ENCODE data around the gene CFAP45.
"Not testable (repeated sequence)": the region's sequence is repeated elsewhere in the genome, so short reads cannot be mapped to it uniquely, and the experiment has no call there.

Gene CFAP45

GRCh38 chr1:159906960-159907359 is 7.0 kb upstream of the CFAP45 start:
- no peak overlapping the region for H3K23ac ChIP-seq (ENCODE audit: low read length in 2 of 2)
- H4K8ac ChIP-seq (ENCODE audit: low read length), result no peak overlapping the region
- no peak overlapping the region for H2BK5ac ChIP-seq (ENCODE audit: low read depth, low read length, poor library complexity, severe bottlenecking)
- H3K14ac ChIP-seq (ENCODE audit: low read length in 2 of 2), result no peak overlapping the region
- H2BK12ac ChIP-seq (ENCODE audit: low read length in 2 of 2), result peak overlapping the region in 1 of 2 experiments; percentile 80
- DNase-seq, result no peak
- H3K9me3 ChIP-seq (ENCODE audit: control insufficient read depth, low read length), result peaks cover 7% of the 10 kb centered on the region
- no peak overlapping the region for H3K4me3 ChIP-seq (ENCODE audit: insufficient read depth in 1 of 2, low read depth in 1 of 2, low read length in 2 of 2)
- no CpG with 5 or more reads among the region's 1 CpG for WGBS
- H2AFZ ChIP-seq (ENCODE audit: low read depth, low read length), result no peak overlapping the region
- H2BK15ac ChIP-seq (ENCODE audit: low read depth, poor library complexity, severe bottlenecking), result no peak overlapping the region
- H2BK120ac ChIP-seq (ENCODE audit: low read depth, low read length), result no peak overlapping the region
- no peak overlapping the region for H2AK5ac ChIP-seq (ENCODE audit: low read length, severe bottlenecking)
- no peak overlapping the region for H3K18ac ChIP-seq (ENCODE audit: low read depth in 1 of 2, low read length in 2 of 2)
- H3K4ac ChIP-seq (ENCODE audit: low read depth in 1 of 2, low read length in 2 of 2), result no peak overlapping the region
- H4K91ac ChIP-seq (ENCODE audit: low read length), result no peak overlapping the region
- H3K4me2 ChIP-seq (ENCODE audit: low read length, poor library complexity, severe bottlenecking), result no peak overlapping the region
- no peaks in the 10 kb centered on the region for H3K79me1 ChIP-seq (replicated peaks; ENCODE audit: low read length, poor library complexity, severe bottlenecking)
- no peaks in the 10 kb centered on the region for H3K36me3 ChIP-seq (ENCODE audit: control insufficient read depth in 1 of 2, insufficient read depth in 2 of 2, low read depth in 1 of 2, low read length in 2 of 2)
- H3K27me3 ChIP-seq (ENCODE audit: control insufficient read depth in 1 of 2, insufficient read depth in 1 of 2, low read length in 2 of 2), result no peaks in the 10 kb centered on the region
- H3K9ac ChIP-seq (ENCODE audit: low read length), result no peak overlapping the region
- H3K4me1 ChIP-seq (ENCODE audit: control insufficient read depth, insufficient read depth, low read depth, low read length), result peaks cover 16% of the 10 kb centered on the region
- H3K27ac ChIP-seq (ENCODE audit: low read length, poor library complexity, severe bottlenecking), result no peak overlapping the region

GRCh38 chr1:159904036-159904435 is 4.1 kb upstream of the CFAP45 start:
- not testable (repeated sequence) for H3K4me1 ChIP-seq (ENCODE audit: control insufficient read depth, insufficient read depth, low read depth, low read length); H3K4me2 ChIP-seq (ENCODE audit: low read length, poor library complexity, severe bottlenecking); H2AFZ ChIP-seq (ENCODE audit: low read depth, low read length); H3K27ac ChIP-seq (ENCODE audit: low read length, poor library complexity, severe bottlenecking); DNase-seq; H3K9me3 ChIP-seq (ENCODE audit: control insufficient read depth, low read length); H3K23ac ChIP-seq (ENCODE audit: low read length in 2 of 2); H4K91ac ChIP-seq (ENCODE audit: low read length); H3K36me3 ChIP-seq (ENCODE audit: control insufficient read depth in 1 of 2, insufficient read depth in 2 of 2, low read depth in 1 of 2, low read length in 2 of 2); H4K8ac ChIP-seq (ENCODE audit: low read length); H2BK120ac ChIP-seq (ENCODE audit: low read depth, low read length); H2BK15ac ChIP-seq (ENCODE audit: low read depth, poor library complexity, severe bottlenecking); H3K79me1 ChIP-seq (replicated peaks; ENCODE audit: low read length, poor library complexity, severe bottlenecking); H3K4ac ChIP-seq (ENCODE audit: low read depth in 1 of 2, low read length in 2 of 2); H2BK12ac ChIP-seq (ENCODE audit: low read length in 2 of 2); H2AK5ac ChIP-seq (ENCODE audit: low read length, severe bottlenecking); H3K4me3 ChIP-seq (ENCODE audit: insufficient read depth in 1 of 2, low read depth in 1 of 2, low read length in 2 of 2); H3K18ac ChIP-seq (ENCODE audit: low read depth in 1 of 2, low read length in 2 of 2); H2BK5ac ChIP-seq (ENCODE audit: low read depth, low read length, poor library complexity, severe bottlenecking); H3K27me3 ChIP-seq (ENCODE audit: control insufficient read depth in 1 of 2, insufficient read depth in 1 of 2, low read length in 2 of 2); H3K9ac ChIP-seq (ENCODE audit: low read length); H3K14ac ChIP-seq (ENCODE audit: low read length in 2 of 2)
- WGBS, result 65% methylated on average over 3 of the region's 3 CpGs

GRCh38 chr1:159902541-159902940 is 2.6 kb upstream of the CFAP45 start:
- H3K4ac ChIP-seq (ENCODE audit: low read depth in 1 of 2, low read length in 2 of 2), result no peak overlapping the region
- H3K9ac ChIP-seq (ENCODE audit: low read length), result no peak overlapping the region
- no peak overlapping the region for H2BK5ac ChIP-seq (ENCODE audit: low read depth, low read length, poor library complexity, severe bottlenecking)
- H3K79me1 ChIP-seq (replicated peaks; ENCODE audit: low read length, poor library complexity, severe bottlenecking), result no peaks in the 10 kb centered on the region
- no peak overlapping the region for H2BK12ac ChIP-seq (ENCODE audit: low read length in 2 of 2)
- H3K18ac ChIP-seq (ENCODE audit: low read depth in 1 of 2, low read length in 2 of 2), result no peak overlapping the region
- no peak overlapping the region for H3K4me2 ChIP-seq (ENCODE audit: low read length, poor library complexity, severe bottlenecking)
- peaks cover 0 to 4% of the 10 kb centered on the region in 2 experiments for H3K27me3 ChIP-seq (ENCODE audit: control insufficient read depth in 1 of 2, insufficient read depth in 1 of 2, low read length in 2 of 2)
- peaks cover 7% of the 10 kb centered on the region for H3K9me3 ChIP-seq (ENCODE audit: control insufficient read depth, low read length)
- H4K8ac ChIP-seq (ENCODE audit: low read length), result no peak overlapping the region
- no peak overlapping the region for H2AK5ac ChIP-seq (ENCODE audit: low read length, severe bottlenecking)
- no peak overlapping the region for H2AFZ ChIP-seq (ENCODE audit: low read depth, low read length)
- no peak overlapping the region for H3K27ac ChIP-seq (ENCODE audit: low read length, poor library complexity, severe bottlenecking)
- peaks cover 12% of the 10 kb centered on the region for H3K4me1 ChIP-seq (ENCODE audit: control insufficient read depth, insufficient read depth, low read depth, low read length)
- H3K23ac ChIP-seq (ENCODE audit: low read length in 2 of 2), result no peak overlapping the region
- no peaks in the 10 kb centered on the region for H3K36me3 ChIP-seq (ENCODE audit: control insufficient read depth in 1 of 2, insufficient read depth in 2 of 2, low read depth in 1 of 2, low read length in 2 of 2)
- WGBS, result 96% methylated on average over 3 of the region's 3 CpGs
- H4K91ac ChIP-seq (ENCODE audit: low read length), result no peak overlapping the region
- H2BK15ac ChIP-seq (ENCODE audit: low read depth, poor library complexity, severe bottlenecking), result no peak overlapping the region
- no peak overlapping the region for H3K4me3 ChIP-seq (ENCODE audit: insufficient read depth in 1 of 2, low read depth in 1 of 2, low read length in 2 of 2)
- no peak overlapping the region for H3K14ac ChIP-seq (ENCODE audit: low read length in 2 of 2)
- DNase-seq, result no peak
- no peak overlapping the region for H2BK120ac ChIP-seq (ENCODE audit: low read depth, low read length)

GRCh38 chr1:159900755-159901360 is 893 bp upstream of the CFAP45 start:
- Histone ChIP-seq H3K4me3 (ENCODE audit: insufficient read depth in 1 of 2, low read depth in 1 of 2, low read length in 2 of 2) (no peak overlapping the region), H3K4me1 (ENCODE audit: control insufficient read depth, insufficient read depth, low read depth, low read length) (peaks cover 12% of the 10 kb centered on the region), H3K4me2 (ENCODE audit: low read length, poor library complexity, severe bottlenecking) (no peak overlapping the region), H2BK120ac (ENCODE audit: low read depth, low read length) (peak overlapping the region; percentile 12), H2AFZ (ENCODE audit: low read depth, low read length) (no peak overlapping the region), H2BK5ac (ENCODE audit: low read depth, low read length, poor library complexity, severe bottlenecking) (no peak overlapping the region), H4K8ac (ENCODE audit: low read length) (no peak overlapping the region), H2BK12ac (ENCODE audit: low read length in 2 of 2) (no peak overlapping the region), H3K4ac (ENCODE audit: low read depth in 1 of 2, low read length in 2 of 2) (peak overlapping the region in 1 of 2 experiments; percentile 24), H3K23ac (ENCODE audit: low read length in 2 of 2) (no peak overlapping the region), H3K27me3 (ENCODE audit: control insufficient read depth in 1 of 2, insufficient read depth in 1 of 2, low read length in 2 of 2) (peaks cover 0 to 4% of the 10 kb centered on the region in 2 experiments), H3K9ac (ENCODE audit: low read length) (peak overlapping the region; percentile 64), H3K18ac (ENCODE audit: low read depth in 1 of 2, low read length in 2 of 2) (no peak overlapping the region), H3K9me3 (ENCODE audit: control insufficient read depth, low read length) (peaks cover 7% of the 10 kb centered on the region), H2BK15ac (ENCODE audit: low read depth, poor library complexity, severe bottlenecking) (no peak overlapping the region), H2AK5ac (ENCODE audit: low read length, severe bottlenecking) (no peak overlapping the region), H3K36me3 (ENCODE audit: control insufficient read depth in 1 of 2, insufficient read depth in 2 of 2, low read depth in 1 of 2, low read length in 2 of 2) (no peaks in the 10 kb centered on the region), H4K91ac (ENCODE audit: low read length) (no peak overlapping the region), H3K79me1 (replicated peaks; ENCODE audit: low read length, poor library complexity, severe bottlenecking) (no peaks in the 10 kb centered on the region), H3K14ac (ENCODE audit: low read length in 2 of 2) (no peak overlapping the region), H3K27ac (ENCODE audit: low read length, poor library complexity, severe bottlenecking) (no peak overlapping the region)
- WGBS, result 66% methylated on average over 2 of the region's 2 CpGs
- peak; percentile 43 for DNase-seq

All from mesenchymal stem cell (in vitro differentiated cells and primary cell).